DND-41 (cell line): ENCODE results near the gene TRIM31.

Source experiments
- EZH2 ChIP-seq: IDR thresholded peaks from 3 replicates; pipeline ENCODE4 v1.6.1; 2012; ENCODE audit warnings: borderline replicate concordance, low read depth, mild to moderate bottlenecking, moderate library complexity, low read length, inconsistent platforms; ENCODE audit not compliant: severe bottlenecking
- TF ChIP-seq, protein P1 (sequence below): IDR thresholded peaks from 2 replicates; pipeline ENCODE4 v1.5.1; 2012; ENCODE audit warnings: borderline replicate concordance, low read length, moderate library complexity, mild to moderate bottlenecking; ENCODE audit not compliant: poor library complexity, severe bottlenecking; ENCODE audit errors: extremely low read depth

DNA sequence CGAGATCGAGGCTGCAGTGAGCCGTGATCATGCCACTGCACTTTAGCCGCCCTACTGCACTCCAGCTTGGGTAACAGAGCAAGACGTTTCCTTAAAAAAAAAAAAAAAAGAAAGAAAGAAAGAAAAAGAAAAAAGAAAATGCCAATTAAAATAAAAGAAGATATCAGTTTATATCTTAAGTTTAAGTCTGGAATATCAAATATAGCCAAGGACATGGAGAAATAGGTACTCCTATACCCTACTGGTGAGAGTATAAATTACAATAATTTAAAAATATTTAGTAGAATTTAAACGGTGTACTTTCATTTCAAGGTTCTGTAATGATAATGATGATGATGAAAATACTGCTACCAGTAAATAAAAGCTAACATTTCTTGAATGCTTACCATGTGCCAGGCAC lies 3.8 kb upstream of the TRIM31 start:
- TF ChIP-seq, protein P1, sequence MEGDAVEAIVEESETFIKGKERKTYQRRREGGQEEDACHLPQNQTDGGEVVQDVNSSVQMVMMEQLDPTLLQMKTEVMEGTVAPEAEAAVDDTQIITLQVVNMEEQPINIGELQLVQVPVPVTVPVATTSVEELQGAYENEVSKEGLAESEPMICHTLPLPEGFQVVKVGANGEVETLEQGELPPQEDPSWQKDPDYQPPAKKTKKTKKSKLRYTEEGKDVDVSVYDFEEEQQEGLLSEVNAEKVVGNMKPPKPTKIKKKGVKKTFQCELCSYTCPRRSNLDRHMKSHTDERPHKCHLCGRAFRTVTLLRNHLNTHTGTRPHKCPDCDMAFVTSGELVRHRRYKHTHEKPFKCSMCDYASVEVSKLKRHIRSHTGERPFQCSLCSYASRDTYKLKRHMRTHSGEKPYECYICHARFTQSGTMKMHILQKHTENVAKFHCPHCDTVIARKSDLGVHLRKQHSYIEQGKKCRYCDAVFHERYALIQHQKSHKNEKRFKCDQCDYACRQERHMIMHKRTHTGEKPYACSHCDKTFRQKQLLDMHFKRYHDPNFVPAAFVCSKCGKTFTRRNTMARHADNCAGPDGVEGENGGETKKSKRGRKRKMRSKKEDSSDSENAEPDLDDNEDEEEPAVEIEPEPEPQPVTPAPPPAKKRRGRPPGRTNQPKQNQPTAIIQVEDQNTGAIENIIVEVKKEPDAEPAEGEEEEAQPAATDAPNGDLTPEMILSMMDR, result no peak
- no peak for TF ChIP-seq EZH2
